ENCODE measurements around the gene TRERF1. TPM values are rescaled to one million over a fixed set of nuclear protein-coding genes. Genes with fewer than 3 reads are reported as not detected.
"Not testable (repeated sequence)": the region's sequence is repeated elsewhere in the genome, so short reads cannot be mapped to it uniquely, and the experiment has no call there.

The TRERF1 gene
- total RNA-seq, 1 donor from 2014 or later, result 12.8 TPM

- Mint-ChIP-seq H3K4me3 (ENCODE audit: unreplicated experiment) (no peak overlapping the region), H3K4me1 (ENCODE audit: low read depth, unreplicated experiment) (peaks cover 27% of the 10 kb centered on the region), H3K9me3 (ENCODE audit: unreplicated experiment) (peaks cover 6% of the 10 kb centered on the region), H3K27ac (ENCODE audit: unreplicated experiment) (no peak overlapping the region), H3K36me3 (ENCODE audit: unreplicated experiment) (no peaks in the 10 kb centered on the region), H3K27me3 (ENCODE audit: unreplicated experiment) (peaks cover 9% of the 10 kb centered on the region)
- TF ChIP-seq, protein P1, sequence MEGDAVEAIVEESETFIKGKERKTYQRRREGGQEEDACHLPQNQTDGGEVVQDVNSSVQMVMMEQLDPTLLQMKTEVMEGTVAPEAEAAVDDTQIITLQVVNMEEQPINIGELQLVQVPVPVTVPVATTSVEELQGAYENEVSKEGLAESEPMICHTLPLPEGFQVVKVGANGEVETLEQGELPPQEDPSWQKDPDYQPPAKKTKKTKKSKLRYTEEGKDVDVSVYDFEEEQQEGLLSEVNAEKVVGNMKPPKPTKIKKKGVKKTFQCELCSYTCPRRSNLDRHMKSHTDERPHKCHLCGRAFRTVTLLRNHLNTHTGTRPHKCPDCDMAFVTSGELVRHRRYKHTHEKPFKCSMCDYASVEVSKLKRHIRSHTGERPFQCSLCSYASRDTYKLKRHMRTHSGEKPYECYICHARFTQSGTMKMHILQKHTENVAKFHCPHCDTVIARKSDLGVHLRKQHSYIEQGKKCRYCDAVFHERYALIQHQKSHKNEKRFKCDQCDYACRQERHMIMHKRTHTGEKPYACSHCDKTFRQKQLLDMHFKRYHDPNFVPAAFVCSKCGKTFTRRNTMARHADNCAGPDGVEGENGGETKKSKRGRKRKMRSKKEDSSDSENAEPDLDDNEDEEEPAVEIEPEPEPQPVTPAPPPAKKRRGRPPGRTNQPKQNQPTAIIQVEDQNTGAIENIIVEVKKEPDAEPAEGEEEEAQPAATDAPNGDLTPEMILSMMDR (IDR thresholded peaks at IDR 0.05; ENCODE audit: partially characterized antibody, unreplicated experiment), result no peak
- DNase-seq, result no peak
Observed at GRCh38 chr6:42446996-42447395, 4.7 kb downstream of the TRERF1 start.

- Mint-ChIP-seq H3K27me3 (ENCODE audit: unreplicated experiment) (peaks cover 7% of the 10 kb centered on the region), H3K4me3 (ENCODE audit: unreplicated experiment) (no peak overlapping the region), H3K9me3 (ENCODE audit: unreplicated experiment) (peaks cover 7% of the 10 kb centered on the region), H3K36me3 (ENCODE audit: unreplicated experiment) (no peaks in the 10 kb centered on the region), H3K27ac (ENCODE audit: unreplicated experiment) (no peak overlapping the region), H3K4me1 (ENCODE audit: low read depth, unreplicated experiment) (peaks cover 27% of the 10 kb centered on the region)
- TF ChIP-seq, protein P1 (IDR thresholded peaks at IDR 0.05; ENCODE audit: partially characterized antibody, unreplicated experiment), result no peak
- no peak for DNase-seq
Observed at GRCh38 chr6:42446370-42446769, 5.4 kb downstream of the TRERF1 start.

DNA sequence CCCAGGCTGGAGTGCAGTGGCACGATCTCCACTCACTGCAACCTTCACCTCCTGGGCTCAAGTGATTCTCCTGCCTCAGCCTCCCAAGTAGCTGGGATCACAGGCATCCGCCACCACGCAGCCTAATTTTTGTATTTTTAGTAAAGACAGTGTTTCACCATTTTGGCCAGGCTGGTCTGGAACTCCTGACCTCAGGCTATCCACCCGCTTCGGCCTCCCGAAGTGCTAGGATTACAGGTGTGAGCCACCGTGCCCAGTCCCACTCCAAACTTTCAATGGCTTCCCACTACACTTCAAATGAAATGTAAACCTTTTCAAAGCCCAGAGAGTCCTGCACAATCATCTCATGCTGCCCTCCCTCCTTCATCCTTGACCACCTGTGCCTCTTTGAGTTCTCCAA is 5.8 kb downstream of the TRERF1 start:
- H3K36me3 Mint-ChIP-seq (ENCODE audit: unreplicated experiment); H3K9me3 Mint-ChIP-seq (ENCODE audit: unreplicated experiment); H3K27ac Mint-ChIP-seq (ENCODE audit: unreplicated experiment); DNase-seq; H3K27me3 Mint-ChIP-seq (ENCODE audit: unreplicated experiment); H3K4me3 Mint-ChIP-seq (ENCODE audit: unreplicated experiment): not testable (repeated sequence)
- peaks cover 28% of the 10 kb centered on the region for H3K4me1 Mint-ChIP-seq (ENCODE audit: low read depth, unreplicated experiment)

DNA sequence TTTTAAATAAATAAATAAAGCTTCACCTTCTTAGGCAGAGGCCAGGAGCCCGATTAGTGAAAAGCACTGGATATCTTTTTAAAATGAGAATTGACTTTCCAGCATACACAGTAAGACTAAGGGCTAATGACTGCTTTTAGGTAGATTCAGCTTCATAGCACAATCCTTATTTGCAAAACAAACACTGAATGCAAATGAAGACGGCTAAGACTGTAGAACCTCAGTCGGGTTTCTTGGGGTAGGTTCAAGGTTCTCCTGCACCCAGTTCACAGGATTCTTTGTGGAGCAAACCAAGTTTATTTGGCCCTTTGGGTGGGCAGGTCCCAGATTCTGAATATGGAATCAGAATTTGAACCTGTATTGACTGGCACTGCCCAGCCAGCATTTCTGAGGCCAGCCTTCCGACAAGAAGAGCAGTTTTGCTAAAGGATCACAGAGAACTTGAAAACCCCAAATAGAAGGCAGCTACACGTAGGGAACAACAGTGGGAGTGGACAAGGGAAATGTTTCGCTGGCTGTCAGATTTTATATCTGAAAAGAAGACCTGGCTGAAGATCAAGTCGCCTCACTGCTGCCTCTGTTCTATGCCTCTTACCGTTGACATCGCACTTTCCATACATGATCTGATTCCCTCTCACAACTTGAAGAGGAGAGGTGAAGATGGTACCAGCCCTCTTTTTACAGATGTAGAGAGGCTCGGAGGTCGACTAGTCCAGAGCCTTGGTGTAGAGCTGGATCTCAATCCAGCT is 8.2 kb downstream of the TRERF1 start:
- Mint-ChIP-seq H3K9me3 (ENCODE audit: unreplicated experiment) (peaks cover 5% of the 10 kb centered on the region), H3K27ac (ENCODE audit: unreplicated experiment) (no peak overlapping the region), H3K36me3 (ENCODE audit: unreplicated experiment) (no peaks in the 10 kb centered on the region), H3K27me3 (ENCODE audit: unreplicated experiment) (peaks cover 5% of the 10 kb centered on the region), H3K4me1 (ENCODE audit: low read depth, unreplicated experiment) (peaks cover 15% of the 10 kb centered on the region), H3K4me3 (ENCODE audit: unreplicated experiment) (no peak overlapping the region)
- TF ChIP-seq, protein P1 (IDR thresholded peaks at IDR 0.05; ENCODE audit: partially characterized antibody, unreplicated experiment), result no peak
- DNase-seq, result no peak

GRCh38 chr6:42441697-42442081 is 10.0 kb downstream of the TRERF1 start:
- TF ChIP-seq, protein P1 (IDR thresholded peaks at IDR 0.05; ENCODE audit: partially characterized antibody, unreplicated experiment), result no peak
- Mint-ChIP-seq H3K9me3 (ENCODE audit: unreplicated experiment) (peaks cover 3% of the 10 kb centered on the region), H3K27ac (ENCODE audit: unreplicated experiment) (no peak overlapping the region), H3K4me1 (ENCODE audit: low read depth, unreplicated experiment) (peaks cover 15% of the 10 kb centered on the region), H3K4me3 (ENCODE audit: unreplicated experiment) (no peak overlapping the region), H3K36me3 (ENCODE audit: unreplicated experiment) (no peaks in the 10 kb centered on the region), H3K27me3 (ENCODE audit: unreplicated experiment) (peaks cover 5% of the 10 kb centered on the region)
- no peak for DNase-seq
